Measurements from ENCODE around the gene GJC3. TPM values are rescaled to one million over a fixed set of nuclear protein-coding genes. Genes with fewer than 3 reads are reported as not detected.
"Not testable (repeated sequence)": the region's sequence is repeated elsewhere in the genome, so short reads cannot be mapped to it uniquely, and the experiment has no call there.

The GJC3 gene
- total and polyA plus RNA-seq, 4 donors: 0.57 TPM; not detected in 3

GRCh38 chr7:99897322-99898022 lies 31.9 kb downstream of the GJC3 start:
- intact Hi-C loops (cut with DNase I): no loop called here
- 89 to 90% methylated on average over 6 of the region's 6 CpGs for WGBS, 2 donors
- ATAC-seq (ENCODE audit: low FRiP score) (no peak), DNase-seq (no peak)
- H3K9me3 ChIP-seq (ENCODE audit: control insufficient read depth, low read length): no peaks in the 10 kb centered on the region
- H3K27ac ChIP-seq (ENCODE audit: low read depth in 1 of 2, low read length in 2 of 2): no peak overlapping the region
- H3K36me3 ChIP-seq (ENCODE audit: control insufficient read depth in 1 of 2, insufficient read depth in 2 of 2, low read length in 1 of 2): peaks cover 5 to 8% of the 10 kb centered on the region in 2 donors
- H3K27me3 ChIP-seq (ENCODE audit: control insufficient read depth in 1 of 2, insufficient read depth in 2 of 2, low read length in 1 of 2): no peaks in the 10 kb centered on the region
- no peaks in the 10 kb centered on the region for H3K4me1 ChIP-seq (ENCODE audit: control insufficient read depth in 1 of 2, insufficient read depth in 2 of 2, low read length in 2 of 2)
- H3K4me3 ChIP-seq (ENCODE audit: low read length in 2 of 2): no peak overlapping the region

DNA sequence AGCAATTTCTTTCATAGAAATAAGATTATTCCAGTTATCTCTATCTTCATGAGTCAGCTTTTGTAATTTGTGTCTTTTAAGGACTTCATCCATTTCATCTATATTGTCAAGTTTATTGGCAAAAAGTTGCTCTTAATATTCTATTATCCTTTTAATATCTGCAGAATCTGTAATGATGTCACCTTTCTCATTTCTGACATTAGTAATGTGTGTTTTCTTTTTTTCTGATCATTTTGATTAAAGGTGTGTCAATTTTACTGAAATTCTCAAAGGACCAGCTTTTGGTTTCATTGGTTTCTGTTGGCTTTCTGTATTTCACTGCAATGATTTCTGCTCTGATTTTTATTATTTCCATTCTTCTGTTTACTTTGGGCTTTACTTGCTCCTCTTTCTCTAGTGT lies 34.7 kb downstream of the GJC3 start:
- no peak for ATAC-seq (ENCODE audit: low FRiP score)
- Histone ChIP-seq H3K4me1 (ENCODE audit: control insufficient read depth in 1 of 2, insufficient read depth in 2 of 2, low read length in 2 of 2) (no peaks in the 10 kb centered on the region), H3K36me3 (ENCODE audit: control insufficient read depth in 1 of 2, insufficient read depth in 2 of 2, low read length in 1 of 2) (peaks cover 4 to 7% of the 10 kb centered on the region in 2 donors), H3K27me3 (ENCODE audit: control insufficient read depth in 1 of 2, insufficient read depth in 2 of 2, low read length in 1 of 2) (no peaks in the 10 kb centered on the region), H3K9me3 (ENCODE audit: control insufficient read depth, low read length) (no peaks in the 10 kb centered on the region), H3K27ac (ENCODE audit: low read depth in 1 of 2, low read length in 2 of 2) (no peak overlapping the region), H3K4me3 (ENCODE audit: low read length in 2 of 2) (no peak overlapping the region)
- intact Hi-C loops (cut with DNase I): no loop called here
- DNase-seq: no peak

DNA sequence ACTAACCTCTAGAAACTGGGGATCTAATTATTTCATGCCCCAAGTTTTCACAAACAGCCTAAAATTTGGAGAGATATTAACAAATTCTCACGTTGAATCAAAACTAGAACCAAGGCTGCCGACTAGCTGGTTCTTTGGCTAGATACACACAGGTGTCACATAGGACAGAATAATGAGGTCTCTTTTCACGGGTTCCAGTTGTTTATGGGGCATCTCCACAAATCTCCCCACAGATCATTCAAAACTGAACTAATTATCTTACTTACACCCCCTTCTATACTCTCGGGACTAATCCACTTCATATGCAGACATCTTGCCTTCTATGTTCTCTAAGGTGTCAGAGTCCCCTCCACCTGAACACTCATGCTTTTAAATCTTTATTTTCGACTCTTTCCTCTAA lies 36.1 kb downstream of the GJC3 start:
- no peak for ATAC-seq (ENCODE audit: low FRiP score)
- WGBS, 2 donors: 71 to 73% methylated on average over 5 of the region's 5 CpGs

GRCh38 chr7:99890348-99890747 lies 39.1 kb downstream of the GJC3 start:
- H3K36me3 ChIP-seq (ENCODE audit: control insufficient read depth in 1 of 2, insufficient read depth in 2 of 2, low read length in 1 of 2); H3K9me3 ChIP-seq (ENCODE audit: control insufficient read depth, low read length); H3K4me3 ChIP-seq (ENCODE audit: low read length in 2 of 2); H3K27me3 ChIP-seq (ENCODE audit: control insufficient read depth in 1 of 2, insufficient read depth in 2 of 2, low read length in 1 of 2); DNase-seq; H3K4me1 ChIP-seq (ENCODE audit: control insufficient read depth in 1 of 2, insufficient read depth in 2 of 2, low read length in 2 of 2); ATAC-seq (ENCODE audit: low FRiP score); H3K27ac ChIP-seq (ENCODE audit: low read depth in 1 of 2, low read length in 2 of 2); intact Hi-C loops (cut with DNase I): not testable (repeated sequence)
- whole genome bisulfite sequencing, 2 donors: 87 to 96% methylated on average over 2 of the region's 2 CpGs

More for the DNA sequence above, 36.1 kb downstream of the GJC3 start:
- Histone ChIP-seq H3K4me1 (ENCODE audit: control insufficient read depth in 1 of 2, insufficient read depth in 2 of 2, low read length in 2 of 2) (no peaks in the 10 kb centered on the region), H3K9me3 (ENCODE audit: control insufficient read depth, low read length) (no peaks in the 10 kb centered on the region), H3K27ac (ENCODE audit: low read depth in 1 of 2, low read length in 2 of 2) (no peak overlapping the region), H3K27me3 (ENCODE audit: control insufficient read depth in 1 of 2, insufficient read depth in 2 of 2, low read length in 1 of 2) (no peaks in the 10 kb centered on the region), H3K4me3 (ENCODE audit: low read length in 2 of 2) (no peak overlapping the region), H3K36me3 (ENCODE audit: control insufficient read depth in 1 of 2, insufficient read depth in 2 of 2, low read length in 1 of 2) (peaks cover 3 to 5% of the 10 kb centered on the region in 2 donors)
- intact Hi-C loops (cut with DNase I): no loop called here
- no peak for DNase-seq

DNA sequence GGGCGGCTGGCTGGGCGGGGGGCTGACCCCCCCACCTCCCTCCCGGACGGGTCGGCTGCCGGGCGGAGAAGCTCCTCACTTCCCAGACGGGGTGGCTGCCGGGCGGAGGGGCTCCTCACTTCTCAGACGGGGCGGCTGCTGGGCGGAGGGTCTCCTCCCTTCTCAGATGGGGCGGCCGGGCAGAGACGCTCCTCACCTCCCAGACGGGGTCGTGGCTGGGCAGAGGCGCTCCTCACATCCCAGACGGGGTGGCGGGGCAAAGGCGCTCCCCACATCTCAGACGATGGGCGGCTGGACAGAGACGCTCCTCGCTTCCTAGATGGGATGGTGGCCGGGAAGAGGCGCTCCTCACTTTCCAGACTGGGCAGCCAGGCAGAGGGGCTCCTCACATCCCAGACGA lies 41.1 kb downstream of the GJC3 start:
- 84 to 93% methylated on average over 8 to 27 of the region's 29 CpGs for WGBS, 2 donors
- DNase-seq; H3K4me1 ChIP-seq (ENCODE audit: control insufficient read depth in 1 of 2, insufficient read depth in 2 of 2, low read length in 2 of 2); intact Hi-C loops (cut with DNase I); H3K9me3 ChIP-seq (ENCODE audit: control insufficient read depth, low read length); H3K36me3 ChIP-seq (ENCODE audit: control insufficient read depth in 1 of 2, insufficient read depth in 2 of 2, low read length in 1 of 2); H3K4me3 ChIP-seq (ENCODE audit: low read length in 2 of 2); H3K27me3 ChIP-seq (ENCODE audit: control insufficient read depth in 1 of 2, insufficient read depth in 2 of 2, low read length in 1 of 2); H3K27ac ChIP-seq (ENCODE audit: low read depth in 1 of 2, low read length in 2 of 2); ATAC-seq (ENCODE audit: low FRiP score): not testable (repeated sequence)

- 71 to 77% methylated on average over 4 of the region's 4 CpGs for WGBS, 2 donors
- Histone ChIP-seq H3K4me1 (ENCODE audit: control insufficient read depth in 1 of 2, insufficient read depth in 2 of 2, low read length in 2 of 2) (no peaks in the 10 kb centered on the region), H3K4me3 (ENCODE audit: low read length in 2 of 2) (no peak overlapping the region), H3K27me3 (ENCODE audit: control insufficient read depth in 1 of 2, insufficient read depth in 2 of 2, low read length in 1 of 2) (no peaks in the 10 kb centered on the region), H3K9me3 (ENCODE audit: control insufficient read depth, low read length) (no peaks in the 10 kb centered on the region), H3K36me3 (ENCODE audit: control insufficient read depth in 1 of 2, insufficient read depth in 2 of 2, low read length in 1 of 2) (peaks cover 0 to 4% of the 10 kb centered on the region in 2 donors), H3K27ac (ENCODE audit: low read depth in 1 of 2, low read length in 2 of 2) (no peak overlapping the region)
- ATAC-seq (ENCODE audit: low FRiP score) (no peak), DNase-seq (no peak)
- intact Hi-C loops (cut with DNase I): no loop called here
These were observed 48.0 kb downstream of the GJC3 start for GRCh38 chr7:99881370-99881769.

DNA sequence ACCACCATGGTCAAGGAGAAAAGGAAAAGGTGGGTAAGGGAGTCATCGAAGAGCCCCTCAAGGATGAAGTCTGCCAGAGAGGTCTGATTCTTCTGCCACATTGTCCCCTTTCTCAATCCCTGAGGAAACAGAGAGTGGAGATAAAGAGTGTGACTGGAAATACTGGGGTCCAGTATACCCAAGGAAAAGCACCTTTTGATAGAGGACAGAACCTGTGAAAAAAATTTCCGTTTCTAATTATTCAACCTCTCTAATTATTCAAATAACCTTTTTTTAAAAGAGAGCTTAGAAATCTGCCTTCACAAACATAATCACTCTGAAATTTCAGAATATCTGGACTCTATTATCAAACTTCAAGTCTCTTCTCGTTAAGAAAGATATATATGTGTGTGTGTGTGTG lies 52.5 kb downstream of the GJC3 start, which contains the start of gene OR2AE1:
Gene OR2AE1, minus strand, starts transcription at position 101 of the 400 bp plus-strand sequence. Its CDS starts 0 bp downstream, at position 101.
- Histone ChIP-seq H3K27ac (ENCODE audit: low read depth in 1 of 2, low read length in 2 of 2) (no peak within 1 kb of the TSS), H3K9me3 (ENCODE audit: control insufficient read depth, low read length) (no peaks in the 10 kb centered on the region), H3K36me3 (ENCODE audit: control insufficient read depth in 1 of 2, insufficient read depth in 2 of 2, low read length in 1 of 2) (no peaks in the 10 kb centered on the region), H3K27me3 (ENCODE audit: control insufficient read depth in 1 of 2, insufficient read depth in 2 of 2, low read length in 1 of 2) (no peaks in the 10 kb centered on the region), H3K4me3 (ENCODE audit: low read length in 2 of 2) (no peak within 1 kb of the TSS), H3K4me1 (ENCODE audit: control insufficient read depth in 1 of 2, insufficient read depth in 2 of 2, low read length in 2 of 2) (no peaks in the 10 kb centered on the region)
- intact Hi-C loops (cut with DNase I): no loop called here
- no peak for DNase-seq
- 78 to 86% methylated on average over 3 of the region's 3 CpGs for WGBS, 2 donors
- no peak for ATAC-seq (ENCODE audit: low FRiP score)

- no peaks in the 10 kb centered on the region for H3K4me1 ChIP-seq (ENCODE audit: control insufficient read depth in 1 of 2, insufficient read depth in 2 of 2, low read length in 2 of 2)
- intact Hi-C loops (cut with DNase I): no loop called here
- H3K27ac ChIP-seq (ENCODE audit: low read depth in 1 of 2, low read length in 2 of 2): no peak overlapping the region
- H3K36me3 ChIP-seq (ENCODE audit: control insufficient read depth in 1 of 2, insufficient read depth in 2 of 2, low read length in 1 of 2): no peaks in the 10 kb centered on the region
- DNase-seq (no peak), ATAC-seq (ENCODE audit: low FRiP score) (no peak)
- 89 to 92% methylated on average over 5 of the region's 5 CpGs for WGBS, 2 donors
- no peaks in the 10 kb centered on the region for H3K27me3 ChIP-seq (ENCODE audit: control insufficient read depth in 1 of 2, insufficient read depth in 2 of 2, low read length in 1 of 2)
- no peak overlapping the region for H3K4me3 ChIP-seq (ENCODE audit: low read length in 2 of 2)
- H3K9me3 ChIP-seq (ENCODE audit: control insufficient read depth, low read length): no peaks in the 10 kb centered on the region
These were observed 52.9 kb downstream of the GJC3 start for GRCh38 chr7:99876491-99876890.
